A375 (cell line): ENCODE measurements around the gene HLA-G. TPM values are rescaled to one million over a fixed set of nuclear protein-coding genes. Genes with fewer than 3 reads are reported as not detected.

Experiments used
- small RNA-seq: library from RNA; depleted of rRNA; stranded (forward); fragments of <200 nt; gene quantifications from one replicate; pipeline ENCODE3, GENCODE V24; 2014
- total RNA-seq: library from RNA; depleted of rRNA; stranded (reverse); fragments of >200 nt; shearing (Covaris generic); gene quantifications from 2 replicates; pipeline ENCODE4 v1.2.3, GENCODE V29; 2014; rRNA removed

The HLA-G gene
- total RNA-seq: not detected in 2 replicates

DNA sequence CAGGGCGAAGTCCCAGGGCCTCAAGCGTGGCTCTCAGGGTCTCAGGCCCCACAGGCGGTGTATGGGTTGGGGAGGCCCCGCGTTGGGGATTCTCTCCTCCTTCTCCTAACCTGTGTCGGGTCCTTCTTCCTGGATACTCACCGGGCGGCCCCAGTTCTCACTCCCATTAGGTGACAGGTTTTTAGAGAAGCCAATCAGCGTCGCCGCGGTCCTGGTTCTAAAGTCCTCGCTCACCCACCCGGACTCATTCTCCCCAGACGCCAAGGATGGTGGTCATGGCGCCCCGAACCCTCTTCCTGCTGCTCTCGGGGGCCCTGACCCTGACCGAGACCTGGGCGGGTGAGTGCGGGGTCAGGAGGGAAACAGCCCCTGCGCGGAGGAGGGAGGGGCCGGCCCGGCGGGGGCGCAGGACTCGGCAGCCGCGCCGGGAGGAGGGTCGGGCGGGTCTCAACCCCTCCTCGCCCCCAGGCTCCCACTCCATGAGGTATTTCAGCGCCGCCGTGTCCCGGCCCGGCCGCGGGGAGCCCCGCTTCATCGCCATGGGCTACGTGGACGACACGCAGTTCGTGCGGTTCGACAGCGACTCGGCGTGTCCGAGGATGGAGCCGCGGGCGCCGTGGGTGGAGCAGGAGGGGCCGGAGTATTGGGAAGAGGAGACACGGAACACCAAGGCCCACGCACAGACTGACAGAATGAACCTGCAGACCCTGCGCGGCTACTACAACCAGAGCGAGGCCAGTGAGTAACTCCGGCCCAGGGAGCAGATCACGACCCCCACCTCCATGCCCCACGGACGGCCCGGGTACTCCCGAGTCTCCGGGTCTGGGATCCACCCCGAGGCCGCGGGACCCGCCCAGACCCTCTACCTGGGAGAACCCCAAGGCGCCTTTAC, at the start of gene HLA-G:
HLA-G (plus strand) TSS at position 247 of the 892 bp plus-strand sequence; CDS start at position 267, 20 bp downstream.

Small RNA genes within 50 kb of the gene (small RNA-seq; reads per million reads assigned to genes)
- not detected for gene MICG

Other genes starting within 250 kb of the HLA-G start
- gene OR2H2, start 242.7 kb upstream of the HLA-G start, total RNA-seq: not detected in 2 replicates
- 13.4 and 17.6 TPM in 2 replicates for gene GABBR1, start 194.6 kb upstream of the HLA-G start, total RNA-seq
- 0.16 TPM in 1 of 2 replicates, not detected in the other for gene MOG, start 170.7 kb upstream of the HLA-G start, total RNA-seq
- gene ZFP57, start 146.7 kb upstream of the HLA-G start, total RNA-seq: not detected in 2 replicates
- 16.2 and 18.7 TPM in 2 replicates for gene HLA-F, start 104.4 kb upstream of the HLA-G start, total RNA-seq
- gene HLA-A, start 114.7 kb downstream of the HLA-G start, total RNA-seq: 267 and 308 TPM in 2 replicates
- gene POLR1H, start 233.4 kb downstream of the HLA-G start, total RNA-seq: 25.9 and 27.4 TPM in 2 replicates
- 36.8 and 40.9 TPM in 2 replicates for gene PPP1R11, start 239.4 kb downstream of the HLA-G start, total RNA-seq
- gene RNF39, start 247.9 kb downstream of the HLA-G start, total RNA-seq: not detected in 2 replicates